Thyroid gland (tissue), 4 donors: ENCODE results near the gene FOXM1. TPM values are rescaled to one million over a fixed set of nuclear protein-coding genes. Genes with fewer than 3 reads are reported as not detected.

Source experiments
- DNase-seq, 2 donors: peaks; one replicate each; pipeline ENCODE4 v3.0.0-alpha.2; 2019
- H3K27ac ChIP-seq, 3 donors: fragments of 200-600 bp; sonication (generic); 1 replicate in 2 of 3; 2 replicates in 1 of 3; pipeline ENCODE4 v1.5.1; 2016 to 2019; ENCODE audit warnings: mild to moderate bottlenecking in 1 of 3, moderate library complexity in 1 of 3
- H3K27me3 ChIP-seq: fragments of 200-600 bp; sonication (generic); one replicate; pipeline ENCODE4 v1.5.1; 2019
- H3K36me3 ChIP-seq, 2 donors: fragments of 200-600 bp; sonication (generic); one replicate each; pipeline ENCODE4 v1.5.1; 2016 to 2019
- H3K4me1 ChIP-seq, 2 donors: fragments of 200-600 bp; sonication (generic); one replicate each; pipeline ENCODE4 v1.5.1; 2017 to 2019
- H3K4me3 ChIP-seq, 3 donors: fragments of 200-600 bp; sonication (generic); replicated peaks in 1 of 3; 1 replicate in 2 of 3; 2 replicates in 1 of 3; pipeline ENCODE4 v1.5.1; 2016; ENCODE audit warnings: mild to moderate bottlenecking in 1 of 3
- H3K9me3 ChIP-seq: fragments of 200-600 bp; sonication (generic); one replicate; pipeline ENCODE4 v1.5.1; 2017
- POLR2A ChIP-seq, 2 donors: fragments of 450-650 bp; IDR thresholded peaks; one replicate each; pipeline ENCODE4 v1.6.1; 2017; ENCODE audit warnings: antibody characterized with exemption in 2 of 2, mild to moderate bottlenecking in 2 of 2, moderate library complexity in 1 of 2
- WGBS, 2 donors: methylation state at CpG; one replicate each; pipeline ENCODE4 v1.1.5; 2017; 5-methylcytosine and 5-hydroxymethylcytosine counted together
- intact Hi-C: fragments of 100-400 bp; cut with DNase I; formaldehyde crosslinking; loops from one replicate; pipeline ENCODE4 v1.15.1; 2023
- total RNA-seq, 4 donors: library from RNA; depleted of rRNA; stranded (reverse); fragments of >200 nt; gene quantifications; one replicate each; pipeline ENCODE4 v1.2.3, GENCODE V29; 2016
- TF ChIP-seq, protein P1 (sequence below), 6 experiments: fragments of 200-600 bp in 3 of 6; fragments of 450-650 bp in 3 of 6; sonication (generic) in 3 of 6; IDR thresholded peaks; one replicate each; pipeline ENCODE4 v1.5.1; 2016 to 2019; ENCODE audit warnings: antibody characterized with exemption in 6 of 6, mild to moderate bottlenecking in 2 of 6, inconsistent platforms in 1 of 6, moderate library complexity in 1 of 6

The FOXM1 gene
- total RNA-seq, 4 donors from 2014 or later: 0.54 to 0.67 (median 0.58) TPM; not detected in 1

DNA sequence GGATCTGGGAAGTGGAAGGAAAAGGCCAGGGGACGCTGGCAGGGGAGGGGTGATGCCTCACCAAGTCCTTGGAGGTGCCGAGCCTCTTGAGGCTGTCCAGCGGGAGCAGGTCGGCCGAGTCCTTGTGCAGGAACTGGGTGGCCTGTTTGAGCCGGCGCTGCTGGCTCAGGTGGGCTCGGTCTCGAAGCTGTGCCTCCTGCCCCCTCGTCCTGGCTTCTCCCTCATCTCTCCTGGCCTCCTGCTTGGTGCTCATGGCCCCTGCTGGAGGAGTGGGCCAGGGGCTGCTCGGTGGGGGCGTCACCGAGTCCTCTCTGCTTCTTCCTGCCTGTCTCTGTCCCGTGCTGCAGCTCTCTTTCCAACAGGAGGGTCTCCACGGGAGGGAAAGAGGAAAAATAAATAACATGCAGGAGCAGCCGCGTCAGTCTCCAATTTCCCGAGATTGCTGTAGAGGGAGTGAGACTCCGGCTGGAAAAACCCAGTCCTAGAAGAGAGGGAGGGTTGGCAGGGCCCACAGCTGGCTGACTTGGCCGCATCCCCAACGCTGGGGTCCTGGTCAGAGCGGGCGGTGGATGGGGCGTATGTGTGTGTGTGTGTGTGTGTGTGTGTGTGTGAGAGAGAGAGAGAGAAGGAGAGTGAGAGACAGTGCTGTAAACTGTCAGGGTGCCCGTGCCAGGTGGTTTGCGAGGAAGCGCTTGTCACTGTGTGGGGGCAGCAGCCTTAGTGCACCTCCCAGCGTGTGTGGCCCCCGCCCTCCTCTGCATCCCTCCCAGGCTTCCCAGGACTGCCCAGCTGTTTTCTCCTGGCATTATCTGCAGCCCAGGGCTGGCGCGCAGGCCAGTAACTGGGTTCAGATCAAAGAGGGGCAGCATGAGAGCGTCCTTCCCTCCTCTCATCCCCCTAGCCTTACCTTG, 42.1 kb downstream of the FOXM1 start, which contains the start of gene NRIP2:
TSS of gene NRIP2 (minus strand) at position 455 of the 911 bp plus-strand sequence. CDS start at position 403, 52 bp downstream.
- Histone ChIP-seq H3K36me3 (peaks cover 0 to 14% of the 10 kb centered on the region in 2 donors), H3K4me3 (peak within 1 kb of the TSS in 2 of 3 donors; percentile 5 to 10), H3K27ac (peak within 1 kb of the TSS; percentile 20 to 56 (median 55)), H3K9me3 (no peaks in the 10 kb centered on the region), H3K27me3 (no peaks in the 10 kb centered on the region), H3K4me1 (peaks cover 10 to 24% of the 10 kb centered on the region in 2 donors)
- intact Hi-C loops: no loop called here
- DNase-seq: peak; percentile 75 to 76
- TF ChIP-seq POLR2A (IDR thresholded peaks at IDR 0.05): no peak
- TF ChIP-seq, protein P1, sequence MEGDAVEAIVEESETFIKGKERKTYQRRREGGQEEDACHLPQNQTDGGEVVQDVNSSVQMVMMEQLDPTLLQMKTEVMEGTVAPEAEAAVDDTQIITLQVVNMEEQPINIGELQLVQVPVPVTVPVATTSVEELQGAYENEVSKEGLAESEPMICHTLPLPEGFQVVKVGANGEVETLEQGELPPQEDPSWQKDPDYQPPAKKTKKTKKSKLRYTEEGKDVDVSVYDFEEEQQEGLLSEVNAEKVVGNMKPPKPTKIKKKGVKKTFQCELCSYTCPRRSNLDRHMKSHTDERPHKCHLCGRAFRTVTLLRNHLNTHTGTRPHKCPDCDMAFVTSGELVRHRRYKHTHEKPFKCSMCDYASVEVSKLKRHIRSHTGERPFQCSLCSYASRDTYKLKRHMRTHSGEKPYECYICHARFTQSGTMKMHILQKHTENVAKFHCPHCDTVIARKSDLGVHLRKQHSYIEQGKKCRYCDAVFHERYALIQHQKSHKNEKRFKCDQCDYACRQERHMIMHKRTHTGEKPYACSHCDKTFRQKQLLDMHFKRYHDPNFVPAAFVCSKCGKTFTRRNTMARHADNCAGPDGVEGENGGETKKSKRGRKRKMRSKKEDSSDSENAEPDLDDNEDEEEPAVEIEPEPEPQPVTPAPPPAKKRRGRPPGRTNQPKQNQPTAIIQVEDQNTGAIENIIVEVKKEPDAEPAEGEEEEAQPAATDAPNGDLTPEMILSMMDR (IDR thresholded peaks at IDR 0.05): peak in 3 of 6 experiments; percentile 10 to 36 (median 30)
- WGBS, 2 donors: 16 to 17% methylated on average over 25 to 26 of the region's 32 CpGs

DNA sequence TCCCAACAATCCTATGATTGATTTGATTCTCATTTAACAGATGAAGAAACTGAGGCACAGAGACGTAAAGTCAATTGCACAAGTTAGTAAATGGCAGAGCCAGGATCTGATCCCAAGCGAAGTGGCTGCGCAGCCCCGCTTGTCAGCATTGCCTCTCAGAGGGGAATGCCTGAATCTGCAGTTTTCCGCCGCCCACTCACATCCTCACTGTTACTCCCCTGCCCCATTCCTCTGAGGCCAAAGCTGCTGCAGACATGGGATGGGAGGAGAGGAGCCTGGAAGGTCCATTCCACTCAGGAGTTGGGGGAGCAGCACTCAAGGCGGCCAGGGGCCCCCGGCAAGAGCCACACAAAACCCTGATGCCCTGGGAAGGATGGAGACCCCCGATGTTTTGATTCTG, 43.2 kb downstream of the FOXM1 start:
- H3K27ac ChIP-seq: peak overlapping the region; percentile 20 to 56 (median 55)
- peaks cover 10 to 24% of the 10 kb centered on the region in 2 donors for H3K4me1 ChIP-seq
- no peaks in the 10 kb centered on the region for H3K9me3 ChIP-seq
- intact Hi-C loops: no loop called here
- WGBS, 2 donors: 74 to 79% methylated on average over 9 of the region's 9 CpGs
- peaks cover 6 to 22% of the 10 kb centered on the region in 2 donors for H3K36me3 ChIP-seq
- TF ChIP-seq POLR2A (IDR thresholded peaks at IDR 0.05): no peak
- TF ChIP-seq, protein P1 (IDR thresholded peaks at IDR 0.05): no peak
- H3K4me3 ChIP-seq: no peak overlapping the region
- H3K27me3 ChIP-seq: no peaks in the 10 kb centered on the region
- DNase-seq: no peak

DNA sequence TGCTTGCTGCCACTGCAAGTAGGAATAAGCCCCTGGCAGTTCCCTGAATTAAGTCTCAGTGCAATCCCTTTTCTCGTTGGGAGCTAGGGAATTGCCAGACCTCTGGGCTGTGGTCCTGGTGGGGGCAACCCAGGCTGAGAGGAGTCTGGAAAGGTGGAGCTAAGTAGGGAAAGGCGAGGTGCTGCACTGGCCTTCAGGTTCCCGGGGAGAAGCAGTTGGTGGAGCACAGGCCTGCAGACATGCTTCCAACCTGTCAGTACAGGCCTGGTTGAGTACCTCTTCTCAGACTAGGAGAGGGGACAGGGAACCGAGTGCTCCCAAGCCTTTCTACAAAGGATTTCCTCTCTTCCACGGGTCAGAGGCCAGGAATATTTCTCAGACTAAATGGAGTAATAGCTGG, 43.6 kb downstream of the FOXM1 start:
- intact Hi-C loops: no loop called here
- no peak overlapping the region for H3K4me3 ChIP-seq

DNA sequence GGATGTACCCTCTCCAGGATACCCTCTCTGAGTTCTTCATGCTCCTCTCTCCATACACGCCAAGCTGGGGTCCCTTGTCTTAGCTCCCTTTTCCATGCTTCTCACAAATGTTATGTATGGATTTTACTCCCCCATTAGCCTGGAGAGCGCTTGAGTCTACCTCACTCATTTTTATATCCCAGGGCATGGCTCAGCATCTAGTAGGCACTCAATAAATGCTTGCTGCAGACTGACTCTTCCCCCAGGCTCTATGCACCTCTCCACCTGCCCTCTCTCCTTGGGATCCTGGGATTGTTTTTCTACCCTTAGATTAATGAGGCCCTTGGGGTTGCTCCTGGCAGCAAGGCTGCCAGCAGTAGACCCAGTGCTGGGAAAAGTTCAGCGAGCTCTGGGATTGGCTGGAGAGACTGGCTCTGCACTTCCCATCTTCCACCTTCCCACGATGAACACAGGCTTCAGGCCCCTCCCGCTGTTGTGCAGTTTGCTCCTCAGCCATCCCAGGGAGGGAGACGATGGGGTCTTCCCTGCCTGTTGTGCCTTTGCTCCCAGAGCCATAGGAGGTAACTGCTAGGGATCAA, 44.3 kb downstream of the FOXM1 start:
- DNase-seq: no peak
- Histone ChIP-seq H3K36me3 (peaks cover 6 to 33% of the 10 kb centered on the region in 2 donors), H3K4me3 (no peak overlapping the region), H3K27ac (peak overlapping the region in 2 of 3 donors; percentile 28 to 39), H3K27me3 (no peaks in the 10 kb centered on the region), H3K4me1 (peaks cover 10 to 24% of the 10 kb centered on the region in 2 donors), H3K9me3 (no peaks in the 10 kb centered on the region)
- TF ChIP-seq POLR2A (IDR thresholded peaks at IDR 0.05): no peak
- WGBS, 2 donors: 67 to 73% methylated on average over 6 of the region's 6 CpGs
- intact Hi-C loops: no loop called here

More for the DNA sequence above, 43.6 kb downstream of the FOXM1 start:
- Histone ChIP-seq H3K36me3 (peaks cover 6 to 26% of the 10 kb centered on the region in 2 donors), H3K27ac (peak overlapping the region in 2 of 3 donors; percentile 28 to 39), H3K4me1 (peaks cover 10 to 24% of the 10 kb centered on the region in 2 donors), H3K27me3 (no peaks in the 10 kb centered on the region), H3K9me3 (no peaks in the 10 kb centered on the region)
- no peak for TF ChIP-seq POLR2A (IDR thresholded peaks at IDR 0.05)
- TF ChIP-seq, protein P1 (IDR thresholded peaks at IDR 0.05): no peak
- DNase-seq: peak; percentile 59 to 61
- WGBS, 2 donors: 25 to 35% methylated on average over 5 of the region's 5 CpGs

DNA sequence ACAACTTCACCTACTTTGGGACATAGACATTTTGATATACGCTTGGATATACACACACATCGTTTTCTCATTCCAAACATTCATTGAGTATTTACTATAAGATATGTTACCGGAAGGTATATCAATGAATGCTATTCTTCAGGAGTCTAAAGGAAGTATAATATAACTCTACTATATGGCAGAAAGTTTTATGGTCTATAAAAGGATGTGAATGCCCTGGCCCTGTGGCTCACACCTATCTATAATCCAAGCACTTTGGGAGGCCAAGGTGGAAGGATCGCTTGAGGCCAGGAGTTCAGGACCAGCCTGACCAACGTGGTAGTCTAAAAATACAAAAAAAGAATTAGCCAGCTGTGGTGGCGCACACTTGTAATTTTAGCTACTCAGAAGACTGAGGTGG, 47.7 kb downstream of the FOXM1 start:
- no peak overlapping the region for H3K27ac ChIP-seq
- DNase-seq: no peak
- no peaks in the 10 kb centered on the region for H3K27me3 ChIP-seq
- 93 to 95% methylated on average over 6 of the region's 6 CpGs for WGBS, 2 donors
- H3K4me1 ChIP-seq: peaks cover 5 to 13% of the 10 kb centered on the region in 2 donors
- H3K9me3 ChIP-seq: no peaks in the 10 kb centered on the region
- intact Hi-C loops: no loop called here
- H3K36me3 ChIP-seq: peaks cover 31 to 65% of the 10 kb centered on the region in 2 donors
- H3K4me3 ChIP-seq: no peak overlapping the region
- TF ChIP-seq POLR2A (IDR thresholded peaks at IDR 0.05): no peak
- TF ChIP-seq, protein P1 (IDR thresholded peaks at IDR 0.05): no peak
